Erythroblast (primary cell): ENCODE data around the gene TRPM3.

Experiments used
- GATA1 ChIP-seq: IDR thresholded peaks from 2 replicates; pipeline ENCODE4 v1.6.1; 2011; ENCODE audit warnings: low read depth, mild to moderate bottlenecking, control low read depth, low read length, moderate library complexity
- POLR2A ChIP-seq: IDR thresholded peaks from 2 replicates; pipeline ENCODE4 v1.6.1; 2011; ENCODE audit warnings: mild to moderate bottlenecking, low read length

GRCh38 chr9:70554881-70555280 lies 566.5 kb downstream of the TRPM3 start:
- TF ChIP-seq POLR2A, result no peak
- TF ChIP-seq GATA1, result no peak
